ENCODE data around the gene C20orf96.
A peak's percentile ranks its signal among the peaks of the same experiment; 100 is the strongest.
"Not testable (repeated sequence)": the region's sequence is repeated elsewhere in the genome, so short reads cannot be mapped to it uniquely, and the experiment has no call there.

Gene C20orf96, protein sequence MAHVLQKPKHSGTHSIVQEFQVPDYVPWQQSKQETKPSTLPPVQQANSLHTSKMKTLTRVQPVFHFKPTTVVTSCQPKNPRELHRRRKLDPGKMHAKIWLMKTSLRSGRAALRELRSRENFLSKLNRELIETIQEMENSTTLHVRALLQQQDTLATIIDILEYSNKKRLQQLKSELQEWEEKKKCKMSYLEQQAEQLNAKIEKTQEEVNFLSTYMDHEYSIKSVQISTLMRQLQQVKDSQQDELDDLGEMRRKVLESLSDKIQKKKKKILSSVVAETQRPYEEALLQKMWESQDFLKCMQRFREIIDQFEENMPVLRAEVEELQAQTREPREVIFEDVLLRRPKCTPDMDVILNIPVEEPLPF

DNA sequence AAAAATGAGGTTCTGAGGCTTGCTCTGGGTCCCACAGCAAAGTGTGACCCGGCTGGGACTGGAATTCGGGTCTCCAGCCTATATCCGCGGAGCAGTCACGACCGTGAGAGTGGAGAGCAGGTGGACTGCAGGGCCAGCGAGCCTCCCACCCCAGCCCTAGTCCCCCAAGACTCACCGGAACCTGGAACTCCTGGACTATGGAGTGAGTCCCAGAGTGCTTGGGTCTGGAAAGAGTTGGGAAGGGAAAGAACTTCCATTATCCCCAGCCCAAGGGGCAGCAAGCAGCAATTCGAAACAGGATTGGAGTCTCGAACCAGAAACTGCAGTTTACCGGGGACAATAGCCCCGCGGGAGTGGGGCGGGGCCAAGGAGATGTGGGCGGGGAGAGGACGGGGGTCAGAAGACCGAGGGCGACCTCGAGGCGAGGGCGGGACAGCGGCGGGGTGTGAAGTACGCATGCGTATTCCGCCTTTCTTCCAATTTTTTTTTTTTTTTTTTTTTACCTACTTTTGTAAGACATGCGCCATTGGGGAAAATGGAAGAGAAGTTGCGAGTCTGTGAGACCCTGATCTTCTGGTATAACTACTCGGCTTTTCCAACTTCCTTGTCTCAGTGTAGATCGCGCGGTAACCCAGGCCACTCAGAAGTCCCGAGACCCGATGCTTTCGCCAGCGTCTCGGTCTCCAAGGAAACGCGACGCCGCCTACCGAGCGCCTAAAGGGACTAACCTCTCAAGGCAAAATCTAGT, at the start of gene C20orf96:
Gene C20orf96 (minus strand): TSS at position 667 of the 748 bp plus-strand sequence. CDS start 140 bp downstream, at position 527.
- peak; percentile 92 for DNase-seq (ENCODE audit: low spot score)

DNA sequence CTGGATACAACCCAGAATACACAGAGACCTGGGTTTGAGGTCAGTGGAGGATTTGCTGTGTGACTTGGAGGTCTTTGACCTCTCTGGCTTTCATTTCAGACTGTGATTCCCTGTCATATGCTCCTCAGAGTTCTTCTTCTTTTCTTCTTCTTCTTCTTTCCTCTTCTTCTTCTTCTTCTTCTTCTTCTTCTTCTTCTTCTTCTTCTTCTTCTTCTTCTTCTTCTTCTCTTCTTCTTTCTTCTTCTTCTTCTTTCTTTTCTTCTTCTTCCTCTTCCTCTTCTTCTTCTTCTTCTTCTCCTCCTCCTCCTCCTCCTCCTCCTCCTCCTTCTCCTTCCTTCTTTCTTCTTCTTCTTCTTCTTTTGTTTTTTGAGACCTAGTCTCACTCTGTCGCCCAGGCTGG, 45.5 kb upstream of the C20orf96 start:
- not testable (repeated sequence) for DNase-seq (ENCODE audit: low spot score)

DNA sequence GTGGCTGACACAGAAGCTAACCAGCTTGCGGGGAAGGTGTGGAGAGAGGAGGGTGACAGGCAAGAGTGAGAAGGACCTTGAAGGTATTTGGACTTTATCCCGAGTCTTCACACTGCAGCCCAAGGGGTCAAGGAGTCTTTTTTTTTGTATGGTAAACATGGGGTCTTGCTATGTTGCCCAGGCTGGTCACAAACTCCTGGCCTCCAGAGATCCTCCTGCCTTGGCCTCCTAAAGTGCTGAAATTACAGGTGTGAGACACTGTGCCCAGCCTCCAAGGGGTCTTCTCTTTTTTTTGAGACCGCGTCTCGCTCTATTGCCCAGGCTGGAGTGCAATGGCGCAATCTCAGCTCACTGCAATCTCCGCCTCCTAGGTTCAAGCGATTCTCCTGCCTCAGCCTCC, 44.0 kb upstream of the C20orf96 start:
- no peak for DNase-seq (ENCODE audit: low spot score)

DNA sequence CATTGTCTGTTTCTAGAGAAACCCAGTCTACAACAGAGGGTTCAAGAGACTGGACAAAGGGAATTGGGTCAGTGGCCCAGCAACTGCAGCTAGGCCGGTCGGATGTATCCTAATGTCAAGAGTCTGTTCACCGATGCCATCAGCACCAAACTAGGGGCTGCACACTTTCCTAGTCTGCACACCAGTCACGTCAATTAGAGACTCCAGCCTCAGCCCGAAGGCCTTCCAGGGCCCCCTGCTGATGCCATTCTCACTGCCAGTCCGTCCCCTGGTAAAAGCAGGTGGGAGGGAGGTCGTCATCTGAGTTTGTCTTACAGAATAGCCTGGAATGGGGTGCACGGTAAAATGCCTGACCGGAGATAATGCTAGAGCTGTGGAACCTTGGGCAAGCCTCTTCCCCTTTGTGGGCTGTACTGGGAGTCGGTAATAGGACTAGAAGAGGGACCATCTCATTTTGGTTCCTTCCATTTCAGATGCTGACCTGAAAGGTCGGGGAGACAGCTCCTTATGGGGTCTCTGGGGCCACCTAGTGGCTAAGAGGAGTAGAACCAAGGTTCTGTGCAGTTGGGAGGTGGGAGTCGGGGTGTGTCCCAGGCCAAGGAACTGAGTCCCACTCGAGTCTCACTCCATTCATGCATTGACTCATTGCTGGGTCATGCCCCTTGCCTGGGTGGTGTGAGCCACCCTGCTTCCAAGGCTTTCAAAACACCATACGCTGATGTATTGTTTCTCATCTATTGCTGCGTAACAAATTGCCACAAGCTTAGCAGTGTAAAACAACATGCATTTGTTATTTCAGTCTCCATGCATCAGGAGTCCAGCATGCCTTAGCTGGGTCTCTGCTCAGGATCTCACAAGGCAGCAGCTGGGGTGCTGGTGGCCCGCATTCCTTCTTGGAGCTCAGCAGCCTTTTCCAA, 39.9 kb upstream of the C20orf96 start:
- no peak for DNase-seq (ENCODE audit: low spot score)

DNA sequence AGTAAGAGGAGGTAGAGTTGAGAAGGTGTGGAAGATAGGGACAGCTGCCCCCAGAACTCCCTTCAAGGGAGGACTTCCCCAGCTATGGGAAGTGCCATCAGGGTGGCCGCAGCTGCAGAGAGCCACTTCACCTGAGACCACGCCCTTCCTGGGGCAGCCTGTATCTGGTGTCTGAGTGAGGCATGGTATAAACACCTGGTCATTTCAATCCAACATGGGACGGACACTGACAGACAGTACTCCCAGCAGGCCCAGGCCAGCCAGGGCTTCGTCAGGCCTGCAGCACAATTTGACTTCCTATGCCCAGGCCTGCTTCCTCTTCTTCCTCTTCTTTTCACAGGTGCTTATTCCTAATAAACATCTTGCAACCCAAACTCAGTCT, 39.3 kb upstream of the C20orf96 start:
- DNase-seq (ENCODE audit: low spot score): no peak

DNA sequence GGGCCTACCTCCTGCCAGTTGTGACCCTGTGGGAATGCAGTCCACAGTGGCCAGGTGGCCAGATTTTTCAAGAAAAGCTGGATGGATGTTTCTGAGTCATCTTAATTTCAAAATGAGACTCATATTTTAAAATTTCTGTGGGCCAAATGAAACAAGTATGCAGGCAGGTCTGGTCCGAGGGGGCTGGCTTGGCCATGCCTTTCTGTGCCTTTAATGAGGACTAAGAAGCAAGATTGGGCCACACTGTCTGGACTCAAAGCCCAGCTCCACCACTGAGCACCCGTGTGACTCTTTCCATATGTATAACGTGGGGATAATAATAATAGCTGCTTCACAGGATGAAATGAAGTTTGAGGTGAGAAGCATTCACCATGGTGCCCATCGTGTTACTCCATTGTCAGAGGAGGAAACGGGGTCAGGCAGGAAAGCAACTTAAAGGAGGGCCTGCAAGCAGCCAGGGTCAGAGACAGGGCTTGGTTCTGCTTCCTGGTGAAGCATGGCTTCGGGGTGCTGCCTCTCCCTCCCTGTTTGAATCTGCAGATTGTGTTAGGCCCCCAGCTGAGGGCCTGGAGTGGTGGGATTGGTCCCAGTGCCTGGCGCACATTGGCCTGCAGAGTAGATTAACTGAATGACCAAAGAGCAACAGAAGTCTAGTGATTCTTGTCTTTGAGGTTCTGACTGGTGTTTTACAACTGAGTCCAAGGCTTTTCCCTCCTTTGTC, 38.6 kb upstream of the C20orf96 start:
- DNase-seq (ENCODE audit: low spot score): no peak

DNA sequence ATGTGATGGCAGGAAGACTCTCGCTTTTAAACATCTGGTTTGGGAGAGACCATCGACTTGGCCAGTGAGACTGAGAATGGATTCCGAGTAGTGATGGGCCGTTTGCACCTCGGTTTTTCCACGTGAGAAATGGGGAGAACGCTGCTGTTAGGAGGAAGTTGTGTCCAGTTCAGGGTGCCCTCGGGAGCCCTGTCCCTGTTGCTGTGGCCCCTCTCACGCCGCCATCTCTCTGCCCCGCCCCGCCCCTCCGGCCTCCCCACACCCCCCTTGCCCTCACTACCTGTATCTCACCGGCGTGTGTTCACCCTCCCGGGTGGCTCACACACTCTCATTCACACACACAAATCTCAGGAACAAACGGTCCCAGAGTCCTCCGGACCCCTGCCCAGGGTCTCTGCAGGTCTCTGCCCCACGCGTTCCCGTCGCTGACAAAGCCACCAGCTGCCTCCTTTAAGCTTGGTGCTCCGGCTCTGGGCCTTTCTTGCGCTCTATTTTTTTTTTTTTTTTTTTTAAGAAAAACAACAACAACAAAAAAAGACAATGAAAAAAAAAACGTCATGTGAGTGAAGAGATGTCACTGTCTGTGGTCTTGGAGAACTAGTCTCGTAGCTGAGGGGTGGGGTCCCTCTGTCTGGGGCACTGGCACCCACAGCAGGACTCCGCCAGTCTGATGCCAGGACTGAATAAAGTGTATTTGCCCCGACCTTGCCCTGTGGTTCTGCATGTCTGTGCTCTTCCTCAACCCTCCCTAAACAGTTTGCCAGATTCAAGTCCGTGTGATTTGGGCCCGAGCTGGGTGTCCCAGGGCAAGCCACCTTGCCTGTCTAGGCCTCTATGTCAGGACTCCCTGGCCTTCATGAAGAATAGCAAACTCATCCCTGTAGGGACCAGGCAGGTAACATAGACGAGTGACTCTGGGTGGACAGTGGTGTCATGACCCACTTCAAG, 37.8 kb upstream of the C20orf96 start:
- DNase-seq (ENCODE audit: low spot score): no peak

DNA sequence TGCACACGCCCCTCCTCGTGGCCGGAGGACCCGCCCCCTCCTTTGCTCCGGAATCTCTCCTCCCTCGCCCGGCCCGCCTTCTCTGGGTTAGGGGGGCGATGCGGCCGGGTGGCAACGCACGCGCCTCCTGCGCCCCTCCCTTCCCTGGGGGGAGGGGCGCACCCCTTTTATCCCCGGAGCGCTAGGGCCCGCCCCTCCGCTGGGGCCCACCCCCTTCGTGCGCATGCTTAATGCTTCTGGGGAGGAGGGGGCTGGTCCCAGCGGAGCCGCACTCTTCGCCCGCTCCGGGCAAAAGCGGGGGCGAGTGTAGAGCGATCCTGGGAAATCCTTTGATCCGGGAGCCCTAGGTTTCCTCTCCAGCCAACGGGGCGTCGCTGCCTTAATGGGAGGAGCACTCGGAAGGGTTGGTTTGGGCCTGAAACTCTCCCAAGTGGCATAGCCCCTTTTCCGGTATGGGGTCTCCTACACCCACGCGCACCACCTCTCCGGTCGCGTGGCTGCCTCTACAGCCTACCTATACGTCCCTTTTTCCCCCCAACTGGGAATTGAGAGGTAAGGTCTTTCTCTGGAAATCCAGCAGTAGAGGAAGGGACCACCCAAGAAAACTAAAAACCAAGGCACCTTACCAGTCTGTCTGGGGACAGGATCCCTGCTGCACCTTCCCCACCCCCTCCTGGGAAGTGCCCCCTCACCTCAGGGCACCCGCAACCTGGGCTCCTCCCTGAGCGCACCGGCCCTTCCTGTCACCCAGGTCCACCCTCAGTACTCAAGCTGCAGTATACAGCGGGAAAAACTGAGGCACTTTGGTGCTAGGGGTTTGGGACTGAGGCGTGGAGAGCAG, 36.9 kb upstream of the C20orf96 start:
- DNase-seq (ENCODE audit: low spot score): peak; percentile 94

DNA sequence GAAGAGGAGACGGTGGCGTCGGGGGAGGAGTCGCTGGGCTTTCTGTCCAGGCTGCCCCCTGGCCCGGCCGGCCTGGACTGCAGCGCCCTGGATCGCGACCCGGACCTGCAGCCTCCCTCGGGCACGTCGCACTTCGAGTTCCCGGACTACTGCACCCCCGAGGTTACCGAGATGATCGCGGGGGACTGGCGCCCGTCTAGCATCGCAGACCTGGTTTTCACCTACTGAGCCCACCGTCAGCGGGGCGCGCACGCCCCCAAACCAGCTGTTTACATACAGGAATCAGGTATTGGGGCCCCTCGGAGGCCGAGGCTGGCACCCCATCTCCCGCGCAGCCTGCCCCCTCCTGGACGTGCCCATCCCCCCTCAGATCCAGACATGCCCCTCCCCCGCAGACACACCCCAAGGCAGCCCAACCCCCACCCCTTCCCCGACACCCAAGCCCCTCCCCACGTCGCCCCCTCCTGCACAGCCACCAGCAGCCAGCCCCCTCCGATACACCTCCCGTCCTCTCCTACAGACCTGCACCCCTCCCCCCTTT, 36.2 kb upstream of the C20orf96 start:
- no peak for DNase-seq (ENCODE audit: low spot score)

DNA sequence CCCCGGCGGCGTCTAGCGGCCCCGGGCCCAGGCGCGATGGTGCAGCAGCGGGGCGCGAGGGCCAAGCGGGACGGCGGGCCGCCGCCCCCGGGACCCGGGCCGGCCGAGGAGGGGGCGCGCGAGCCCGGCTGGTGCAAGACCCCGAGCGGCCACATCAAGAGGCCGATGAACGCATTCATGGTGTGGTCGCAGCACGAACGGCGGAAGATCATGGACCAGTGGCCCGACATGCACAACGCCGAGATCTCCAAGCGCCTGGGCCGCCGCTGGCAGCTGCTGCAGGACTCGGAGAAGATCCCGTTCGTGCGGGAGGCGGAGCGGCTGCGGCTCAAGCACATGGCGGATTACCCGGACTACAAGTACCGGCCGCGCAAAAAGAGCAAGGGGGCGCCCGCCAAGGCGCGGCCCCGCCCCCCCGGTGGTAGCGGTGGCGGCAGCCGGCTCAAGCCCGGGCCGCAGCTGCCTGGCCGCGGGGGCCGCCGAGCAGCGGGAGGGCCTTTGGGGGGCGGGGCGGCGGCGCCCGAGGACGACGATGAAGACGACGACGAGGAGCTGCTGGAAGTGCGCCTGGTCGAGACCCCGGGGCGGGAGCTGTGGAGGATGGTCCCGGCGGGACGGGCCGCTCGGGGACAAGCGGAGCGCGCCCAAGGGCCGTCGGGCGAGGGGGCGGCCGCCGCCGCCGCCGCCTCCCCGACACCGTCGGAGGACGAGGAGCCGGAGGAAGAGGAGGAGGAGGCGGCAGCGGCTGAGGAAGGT, 35.5 kb upstream of the C20orf96 start:
- DNase-seq (ENCODE audit: low spot score): peak; percentile 87

DNA sequence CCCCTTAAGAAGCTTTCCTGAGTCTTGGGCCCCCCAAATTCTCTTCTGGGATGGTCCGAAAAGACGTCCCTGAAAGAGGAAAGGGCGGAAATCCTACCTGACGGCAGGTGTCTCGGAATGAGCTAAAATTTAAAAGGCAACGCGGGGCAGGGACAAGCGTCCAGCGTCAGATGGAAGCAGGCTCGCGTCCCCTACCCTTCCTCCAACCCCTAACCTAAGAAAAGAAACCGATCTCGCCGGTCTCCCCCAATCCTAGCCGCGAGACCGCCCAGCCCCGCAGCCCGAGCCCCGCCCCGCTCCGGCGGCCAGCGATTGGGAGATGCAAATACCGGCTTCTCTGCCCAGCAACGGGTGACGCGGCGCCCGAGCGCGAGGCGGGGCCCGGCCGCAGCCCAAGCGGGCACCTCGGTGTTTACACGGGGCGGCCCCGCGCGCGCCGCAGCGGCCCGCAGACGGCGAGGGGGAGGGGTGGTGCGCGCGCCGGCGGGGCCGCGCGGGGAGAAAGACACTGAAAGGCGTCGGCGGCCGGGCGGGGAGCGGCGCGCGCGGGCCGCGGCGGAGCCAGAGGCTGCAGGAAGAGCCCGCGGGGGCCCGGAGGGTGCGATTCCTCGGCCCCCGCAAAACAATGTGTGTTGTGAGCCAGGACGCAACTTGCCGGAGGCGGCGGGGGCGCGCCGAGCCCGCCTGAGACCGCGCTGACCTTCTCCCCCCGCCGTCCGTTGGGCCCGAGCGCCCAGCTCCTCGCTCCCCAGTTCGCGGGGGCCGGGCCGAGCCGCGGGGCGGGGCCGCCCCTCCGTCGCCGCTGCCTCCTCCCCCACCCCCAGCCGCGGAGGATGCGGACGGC, 34.7 kb upstream of the C20orf96 start, which contains the start of gene SOX12:
Gene SOX12 (plus strand): TSS at position 508 of the 844 bp plus-strand sequence. CDS start 373 bp downstream, outside the sequence.
- peak; percentile 99 for DNase-seq (ENCODE audit: low spot score)

DNA sequence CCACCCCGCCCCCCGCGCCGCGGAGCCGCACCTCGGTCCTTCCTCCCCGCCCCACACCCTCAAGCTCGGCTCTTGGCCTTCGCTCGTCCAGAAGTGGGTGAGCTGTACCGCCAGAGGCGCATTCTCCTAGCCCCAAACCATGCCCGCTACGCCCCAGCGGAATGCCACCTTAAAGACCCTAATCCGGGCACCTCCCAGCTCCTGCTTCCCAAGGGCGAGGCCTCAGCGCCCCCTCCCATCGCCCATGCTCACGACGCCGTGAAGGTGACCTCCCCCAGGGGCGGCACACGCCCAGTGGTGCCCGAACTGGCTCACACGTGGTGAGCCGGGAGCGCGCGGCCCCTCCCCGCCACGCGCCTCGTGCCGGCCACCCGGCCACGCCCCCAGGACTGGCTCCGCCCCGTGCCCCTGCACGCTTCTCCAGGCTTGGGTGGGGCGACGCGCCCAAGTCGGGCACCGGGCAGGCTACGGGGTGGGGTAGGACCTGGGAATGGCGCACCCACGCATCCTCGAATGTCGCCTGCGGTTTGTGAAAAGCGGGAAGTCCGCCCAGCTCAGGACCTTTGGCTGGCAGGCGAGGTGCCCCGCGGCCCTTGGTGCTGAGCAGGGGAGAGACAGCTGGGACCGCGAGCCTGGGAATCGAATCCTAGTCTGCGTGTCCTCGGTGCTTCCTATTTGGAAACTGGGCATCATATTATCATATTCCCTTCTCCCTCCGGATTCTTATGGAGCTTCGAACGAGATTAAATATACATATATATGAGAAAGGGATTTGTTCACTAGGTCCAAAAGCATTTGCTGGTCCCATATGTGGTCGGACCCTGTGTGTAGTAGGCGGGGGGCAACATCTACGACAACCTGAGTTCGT, 33.9 kb upstream of the C20orf96 start:
- DNase-seq (ENCODE audit: low spot score): peak; percentile 93

DNA sequence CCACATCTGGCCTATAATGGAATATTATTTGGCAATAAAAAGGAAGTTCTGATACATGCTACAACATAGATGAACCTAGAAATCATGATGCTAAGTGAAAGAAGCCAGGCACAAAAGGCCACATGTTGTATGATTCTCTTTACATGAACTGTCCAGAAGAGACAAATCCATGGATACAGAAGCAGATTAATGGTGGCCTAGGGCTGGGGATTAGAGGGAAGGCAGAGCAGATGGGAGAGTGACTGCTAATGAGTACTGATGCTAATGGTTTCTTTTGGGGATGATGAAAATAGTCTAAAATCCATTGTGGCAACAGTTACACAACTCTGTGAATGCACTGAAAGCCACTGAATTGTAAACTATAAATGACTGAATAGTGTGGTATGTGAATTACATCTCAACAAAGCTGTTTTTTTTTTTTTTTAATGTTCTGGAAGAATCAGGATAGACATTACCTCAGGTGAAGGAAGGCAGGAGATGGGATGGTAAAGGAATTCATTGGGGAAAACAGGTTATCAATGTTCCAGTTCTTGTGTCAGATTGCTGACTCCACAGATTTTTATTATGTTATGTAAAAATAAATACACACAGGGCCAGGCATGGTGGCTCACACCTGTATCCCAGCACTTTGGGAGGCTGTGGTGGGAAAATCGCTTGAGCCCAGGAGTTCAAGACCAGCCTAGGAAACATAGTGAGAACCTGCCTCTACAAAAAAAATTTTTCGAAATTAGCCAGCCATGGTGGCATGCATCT, 25.9 kb upstream of the C20orf96 start:
- no peak for DNase-seq (ENCODE audit: low spot score)

DNA sequence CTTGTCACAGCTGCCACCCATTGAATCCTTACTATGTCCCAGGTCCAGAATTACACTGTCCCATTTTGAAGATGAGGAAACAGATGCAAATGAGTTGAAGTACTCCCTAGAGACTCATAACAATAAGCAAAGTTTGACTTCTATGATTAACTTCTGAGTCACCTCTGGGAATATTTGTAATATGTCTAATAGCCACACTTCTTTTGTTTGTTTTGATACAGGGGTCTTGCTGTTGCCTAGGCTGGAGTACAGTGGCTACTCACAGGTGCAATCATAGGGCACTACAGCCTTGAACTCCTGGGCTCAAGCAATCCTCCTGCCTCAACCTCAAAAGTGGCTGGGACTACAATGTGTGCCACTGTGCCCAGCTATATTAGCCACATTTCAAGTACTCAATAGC, 23.4 kb upstream of the C20orf96 start:
- DNase-seq (ENCODE audit: low spot score): no peak

DNA sequence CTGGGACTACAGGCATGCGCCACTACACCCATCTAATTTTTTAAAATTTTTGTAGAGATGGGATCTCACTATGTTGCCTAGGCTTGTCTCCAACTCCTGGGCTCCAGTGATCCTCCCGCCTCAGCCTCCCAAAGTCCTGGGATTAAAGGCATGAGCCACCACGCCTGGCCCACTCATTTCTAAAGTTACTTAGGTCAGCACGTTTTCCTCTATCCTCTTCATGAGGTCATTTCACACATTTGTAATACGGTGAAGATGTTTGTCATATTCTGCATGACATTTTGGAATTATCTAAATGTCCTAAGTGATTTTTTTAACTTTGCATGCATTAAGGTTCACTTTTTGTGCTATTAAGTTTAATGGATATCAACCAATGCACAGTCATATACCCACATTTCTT, 22.9 kb upstream of the C20orf96 start:
- no peak for DNase-seq (ENCODE audit: low spot score)

DNA sequence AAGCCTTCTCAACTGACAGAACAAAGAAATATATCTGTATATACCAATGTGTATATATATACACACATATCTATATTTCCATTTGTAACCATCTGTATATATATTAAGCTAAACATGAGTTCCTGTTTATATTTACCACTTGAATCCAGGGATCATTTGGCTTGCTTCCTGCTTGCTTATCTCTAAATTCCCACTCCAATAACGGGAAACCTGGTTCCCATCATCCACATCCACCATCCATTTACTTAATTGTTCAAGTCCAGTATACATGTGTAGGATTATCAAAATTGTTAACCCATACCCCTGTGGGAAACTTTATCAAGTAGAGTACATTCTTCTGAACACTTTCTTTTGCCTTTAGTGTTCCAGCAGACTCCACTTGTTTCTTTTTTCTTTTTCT, 22.3 kb upstream of the C20orf96 start:
- DNase-seq (ENCODE audit: low spot score): no peak
